Naive thymus-derived CD4-positive, alpha-beta T cell (primary cell): Measurements from ENCODE around the gene PPP2R5D. TPM values are rescaled to one million over a fixed set of nuclear protein-coding genes. Genes with fewer than 3 reads are reported as not detected.

Experiments
- polyA plus RNA-seq, 2 donors: library from polyadenylated mRNA; unstranded; fragments of 300-500 nt; fragmentation: Illumina TruSeq; gene quantifications; one replicate each; pipeline ENCODE4 v1.2.3, GENCODE V29; 2021
- total RNA-seq, 6 experiments: library from RNA in 5 of 6; stranded (reverse) in 5 of 6; gene quantifications; 1 replicate in 5 of 6; 2 replicates in 1 of 6; pipeline ENCODE4 v1.2.3 and lab custom pipeline; 2021 to 2026

The PPP2R5D gene
- total and polyA plus RNA-seq, 7 experiments from 2014 or later, result 19.7 to 60.4 (median 28.2) TPM

Other genes with a start within 250 kb of the PPP2R5D start
- gene TBCC, start 238.5 kb upstream of the PPP2R5D start, total RNA-seq, result 10 to 100 TPM; 39.6 to 74.8 (median 71.4) TPM
- gene TBCC, start 238.5 kb upstream of the PPP2R5D start, polyA plus RNA-seq, result 100 to 1,000 TPM; 103 to 119 TPM
- 10 to 100 TPM; 26.2 to 35.5 (median 31.8) TPM for gene BICRAL, start 202.5 kb upstream of the PPP2R5D start, total RNA-seq
- 1 to 10 TPM; 2.4 to 5.0 TPM for gene BICRAL, start 202.5 kb upstream of the PPP2R5D start, polyA plus RNA-seq
- gene RPL7L1, start 105.0 kb upstream of the PPP2R5D start, total RNA-seq, result 10 to 100 TPM; 65.6 to 91.7 (median 78.1) TPM
- gene RPL7L1, start 105.0 kb upstream of the PPP2R5D start, polyA plus RNA-seq, result 10 to 100 TPM; 71.4 to 90.7 TPM
- gene PTCRA, start 68.5 kb upstream of the PPP2R5D start, total RNA-seq, result under 1 TPM in 2 of 5 experiments, not detected in 3; 0.56 to 0.93 TPM
- not detected for gene PTCRA, start 68.5 kb upstream of the PPP2R5D start, polyA plus RNA-seq
- gene CNPY3, start 55.1 kb upstream of the PPP2R5D start, total RNA-seq, result 10 to 100 TPM; 58.6 to 98.9 (median 87.4) TPM
- gene CNPY3, start 55.1 kb upstream of the PPP2R5D start, polyA plus RNA-seq, result 100 to 1,000 TPM in 1 of 2 donors, 10 to 100 TPM in 1; 92.7 to 134 TPM
- gene GNMT, start 23.8 kb upstream of the PPP2R5D start, total RNA-seq, result 1 to 10 TPM in 3 of 5 experiments, under 1 TPM in 2; 0.95 to 2.6 (median 1.1) TPM
- not detected for gene GNMT, start 23.8 kb upstream of the PPP2R5D start, polyA plus RNA-seq
- gene PEX6, start 5.4 kb upstream of the PPP2R5D start, total RNA-seq, result 10 to 100 TPM; 14.1 to 42.3 (median 28.0) TPM
- gene PEX6, start 5.4 kb upstream of the PPP2R5D start, polyA plus RNA-seq, result 10 to 100 TPM; 21.2 to 24.6 TPM
- 10 to 100 TPM; 20.3 to 58.0 (median 32.7) TPM for gene MEA1, start 29.4 kb downstream of the PPP2R5D start, total RNA-seq
- gene MEA1, start 29.4 kb downstream of the PPP2R5D start, polyA plus RNA-seq, result 10 to 100 TPM; 58.2 to 72.3 TPM
- gene KLHDC3, start 29.7 kb downstream of the PPP2R5D start, total RNA-seq, result 10 to 100 TPM; 39.9 to 76.9 (median 67.4) TPM
- 100 to 1,000 TPM; 128 to 145 TPM for gene KLHDC3, start 29.7 kb downstream of the PPP2R5D start, polyA plus RNA-seq
- 10 to 100 TPM; 25.4 to 66.3 (median 48.4) TPM for gene RRP36, start 37.1 kb downstream of the PPP2R5D start, total RNA-seq
- gene RRP36, start 37.1 kb downstream of the PPP2R5D start, polyA plus RNA-seq, result 10 to 100 TPM; 56.0 to 89.6 TPM
- gene CUL7, start 69.3 kb downstream of the PPP2R5D start, total RNA-seq, result 10 to 100 TPM in 4 of 5 experiments, 1 to 10 TPM in 1; 9.8 to 14.5 (median 12.7) TPM
- gene CUL7, start 69.3 kb downstream of the PPP2R5D start, polyA plus RNA-seq, result 1 to 10 TPM; 2.9 to 4.0 TPM
- gene MRPL2, start 74.9 kb downstream of the PPP2R5D start, total RNA-seq, result 10 to 100 TPM; 32.0 to 57.5 (median 47.7) TPM
- 10 to 100 TPM; 48.4 to 58.6 TPM for gene MRPL2, start 74.9 kb downstream of the PPP2R5D start, polyA plus RNA-seq
- 10 to 100 TPM; 16.5 to 56.9 (median 42.5) TPM for gene KLC4, start 75.1 kb downstream of the PPP2R5D start, total RNA-seq
- 10 to 100 TPM; 11.6 to 12.7 TPM for gene KLC4, start 75.1 kb downstream of the PPP2R5D start, polyA plus RNA-seq
- gene PTK7, start 91.7 kb downstream of the PPP2R5D start, total RNA-seq, result 1 to 10 TPM in 4 of 5 experiments, under 1 TPM in 1; 0.51 to 3.5 (median 1.4) TPM
- under 1 TPM; 0.31 to 0.38 TPM for gene PTK7, start 91.7 kb downstream of the PPP2R5D start, polyA plus RNA-seq
- 10 to 100 TPM; 22.5 to 49.4 (median 26.7) TPM for gene SRF, start 186.7 kb downstream of the PPP2R5D start, total RNA-seq
- gene SRF, start 186.7 kb downstream of the PPP2R5D start, polyA plus RNA-seq, result 1 to 10 TPM; 4.0 to 6.6 TPM
- 100 to 1,000 TPM in 3 of 5 experiments, 10 to 100 TPM in 2; 58.1 to 123 (median 111) TPM for gene CUL9, start 197.6 kb downstream of the PPP2R5D start, total RNA-seq
- 10 to 100 TPM; 12.3 to 25.6 TPM for gene CUL9, start 197.6 kb downstream of the PPP2R5D start, polyA plus RNA-seq
- gene DNPH1, start 244.9 kb downstream of the PPP2R5D start, total RNA-seq, result 10 to 100 TPM; 25.4 to 65.7 (median 33.9) TPM
- 100 to 1,000 TPM; 119 to 141 TPM for gene DNPH1, start 244.9 kb downstream of the PPP2R5D start, polyA plus RNA-seq